B cell (primary cell): ENCODE data around the gene FAM174C. TPM values are rescaled to one million over a fixed set of nuclear protein-coding genes. Genes with fewer than 3 reads are reported as not detected.

Source experiments
- ATAC-seq: fragments of 200-7000 bp; cut with Tn5 transposase; one replicate; pipeline ENCODE4 v1.10.0; 2021; ENCODE audit warnings: low read depth, mild to moderate bottlenecking, moderate number of reproducible peaks, moderate library complexity
- CTCF ChIA-PET: fragments of 350-600 bp; sonication (Branson Sonifier 250); formaldehyde crosslinking; loops from one replicate; lab custom pipeline; 2021; ENCODE audit warnings: antibody characterized with exemption, inconsistent platforms; lab: Charles Lee
- POLR2A ChIA-PET: fragments of 350-600 bp; sonication (Branson Sonifier 250); formaldehyde crosslinking; loops from one replicate; lab custom pipeline; 2021; ENCODE audit warnings: antibody characterized with exemption; lab: Charles Lee
- DNase-seq: peaks from one replicate; pipeline ENCODE4 v3.0.0; 2013
- H2AFZ ChIP-seq: 2 replicates; pipeline ENCODE4 v1.6.1; 2012; ENCODE audit warnings: mild to moderate bottlenecking, low read depth, low read length; ENCODE audit not compliant: insufficient read depth, poor library complexity, severe bottlenecking
- H3K27ac ChIP-seq, 2 donors: 1 replicate in 1 of 2; 2 replicates in 1 of 2; pipeline ENCODE4 v1.5.1; 2012 to 2013; ENCODE audit warnings: low read length in 2 of 2, mild to moderate bottlenecking in 2 of 2, moderate library complexity in 1 of 2
- H3K27me3 ChIP-seq, 4 experiments: fragments of 200-600 bp in 1 of 4; sonication (generic) in 1 of 4; replicated peaks in 1 of 4; 1 replicate in 2 of 4; 2 replicates in 2 of 4; pipeline versions ENCODE4 v1.6.1 to v1.7.0; 2013 to 2016; ENCODE audit warnings: low read length in 3 of 4, mild to moderate bottlenecking in 2 of 4, mixed read lengths in 1 of 4, moderate library complexity in 1 of 4; ENCODE audit not compliant: insufficient read depth in 4 of 4, control insufficient read depth in 3 of 4; ENCODE audit errors: control extremely low read depth in 1 of 4
- H3K36me3 ChIP-seq, 2 experiments: replicated peaks in 1 of 2; 1 replicate in 1 of 2; 2 replicates in 1 of 2; pipeline versions ENCODE4 v1.6.1 to v1.7.1; 2013; ENCODE audit warnings: low read length in 1 of 2; ENCODE audit not compliant: insufficient read depth in 2 of 2, control insufficient read depth in 1 of 2; ENCODE audit errors: control extremely low read depth in 1 of 2, extremely low read depth in 1 of 2
- H3K4me1 ChIP-seq, 2 donors: fragments of 200-600 bp in 1 of 2; sonication (generic) in 1 of 2; 1 replicate in 1 of 2; 2 replicates in 1 of 2; pipeline versions ENCODE4 v1.5.1 to v1.6.1; 2013 to 2017; ENCODE audit warnings: low read length in 2 of 2; ENCODE audit not compliant: control insufficient read depth in 2 of 2, insufficient read depth in 2 of 2
- H3K4me2 ChIP-seq: replicated peaks from 2 replicates; pipeline ENCODE3; 2012; ENCODE audit warnings: mild to moderate bottlenecking, low read depth, low read length; ENCODE audit not compliant: poor library complexity, severe bottlenecking
- H3K4me3 ChIP-seq, 5 experiments: fragments of 200-600 bp in 1 of 5; sonication (generic) in 1 of 5; 1 replicate in 3 of 5; 2 replicates in 2 of 5; pipeline versions ENCODE4 v1.5.1 to v1.7.0; 2011 to 2016; ENCODE audit warnings: low read length in 4 of 5, mild to moderate bottlenecking in 4 of 5, low read depth in 2 of 5, control low read depth in 1 of 5, moderate library complexity in 1 of 5; ENCODE audit not compliant: insufficient read depth in 1 of 5; ENCODE audit errors: control extremely low read depth in 1 of 5, extremely low read depth in 1 of 5
- H3K79me2 ChIP-seq: fragments of 200-600 bp; sonication (generic); one replicate; pipeline ENCODE4 v1.6.0; 2016; ENCODE audit warnings: low read length; ENCODE audit not compliant: control insufficient read depth, insufficient read depth
- H3K9ac ChIP-seq: fragments of 200-600 bp; sonication (generic); 2 replicates; pipeline ENCODE4 v1.6.1; 2017; ENCODE audit warnings: mild to moderate bottlenecking, low read length, moderate library complexity
- H3K9me3 ChIP-seq, 3 donors: one replicate each; pipeline versions ENCODE4 v1.6.1 to v1.7.1; 2013; ENCODE audit warnings: low read length in 2 of 3; ENCODE audit not compliant: control insufficient read depth in 2 of 3, insufficient read depth in 1 of 3; ENCODE audit errors: control extremely low read depth in 1 of 3
- H4K20me1 ChIP-seq: 2 replicates; pipeline ENCODE4 v1.6.0; 2012; ENCODE audit warnings: mild to moderate bottlenecking, low read length; ENCODE audit not compliant: insufficient read depth, control insufficient read depth, poor library complexity, severe bottlenecking
- H3K27ac Mint-ChIP-seq: one replicate; pipeline ENCODE4 v1.8.0; 2021; ENCODE audit warnings: mixed read lengths
- H3K27me3 Mint-ChIP-seq: one replicate; pipeline ENCODE4 v1.8.0; 2021; ENCODE audit warnings: mixed read lengths
- H3K4me1 Mint-ChIP-seq: one replicate; pipeline ENCODE4 v1.8.0; 2021; ENCODE audit warnings: mixed read lengths
- H3K4me3 Mint-ChIP-seq: one replicate; pipeline ENCODE4 v1.8.0; 2021; ENCODE audit warnings: mixed read lengths
- H3K9me3 Mint-ChIP-seq: one replicate; pipeline ENCODE4 v1.8.0; 2022; ENCODE audit warnings: mixed read lengths; ENCODE audit not compliant: insufficient read depth
- EZH2 ChIP-seq: IDR thresholded peaks from 2 replicates; pipeline ENCODE4 v1.6.1; 2012; ENCODE audit warnings: borderline replicate concordance, low read depth, mild to moderate bottlenecking, moderate library complexity, low read length; ENCODE audit not compliant: insufficient read depth, poor library complexity, severe bottlenecking
- WGBS: methylation state at CpG from one replicate; pipeline ENCODE4 v1.1.5; 2013; ENCODE audit warnings: missing lambda C conversion rate; ENCODE audit not compliant: insufficient coverage; 5-methylcytosine and 5-hydroxymethylcytosine counted together
- intact Hi-C: fragments of 100-400 bp; cut with micrococcal nuclease; formaldehyde crosslinking; loops from one replicate; pipeline ENCODE4 v1.10.0; 2022
- polyA plus RNA-seq: library from polyadenylated mRNA; depleted of rRNA; stranded (reverse); fragments of >200 nt; gene quantifications from 2 replicates; pipeline ENCODE4 v1.2.3, GENCODE V29; 2012
- total RNA-seq, 2 donors: library from RNA; stranded (reverse); fragments of 120-200 nt in 1 of 2; gene quantifications; 1 replicate in 1 of 2; 2 replicates in 1 of 2; pipeline versions ENCODE4 v1.2.3 to v1.2.4, GENCODE V29; 2013 to 2022
- TF ChIP-seq, protein P1 (sequence below): fragments of 200-600 bp; IDR thresholded peaks from one replicate; pipeline ENCODE4 v1.8.0; 2022; ENCODE audit warnings: antibody characterized with exemption, mild to moderate bottlenecking

Gene FAM174C
- total and polyA plus RNA-seq, 2 donors (not counting 1 experiment from before 2014, with no cell fraction given) = 41.1 to 70.6 TPM

DNA sequence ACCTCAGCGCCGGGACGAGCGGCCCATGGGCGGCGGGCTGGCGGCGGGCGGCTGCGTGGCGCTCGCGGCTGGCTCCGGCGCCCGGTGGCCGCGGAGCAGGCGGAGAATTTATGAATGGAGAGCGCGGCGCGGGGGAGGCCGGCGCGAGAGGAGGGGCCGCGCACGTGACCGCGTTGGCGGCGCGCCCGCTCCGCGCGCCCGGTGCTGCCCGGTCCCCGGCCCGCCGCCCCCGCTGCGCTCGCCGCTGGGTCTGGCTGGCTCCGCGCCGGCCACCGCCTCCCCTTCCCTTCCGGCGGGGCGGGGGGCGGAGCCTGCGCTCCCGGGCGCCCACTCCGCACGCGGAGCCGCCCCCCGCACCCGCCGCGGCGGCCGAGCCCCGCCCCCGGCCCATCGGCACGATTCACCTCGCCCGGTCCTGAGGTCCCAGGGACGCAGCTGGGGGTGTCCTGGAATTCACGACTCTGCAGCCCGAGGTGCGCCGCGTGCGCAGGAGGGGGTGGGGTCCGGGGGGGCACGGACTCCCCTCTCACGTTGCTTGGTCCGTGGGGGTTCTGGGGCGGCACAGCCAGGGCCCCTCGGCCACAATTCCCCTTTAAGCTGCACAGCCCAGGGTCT is 37.5 kb upstream of the FAM174C start, which contains the start of gene CBARP:
Gene CBARP (minus strand): TSS at position 252 of the 615 bp plus-strand sequence. CDS start 1,905 bp downstream, outside the sequence.
- Mint-ChIP-seq H3K4me1 (peaks cover 27% of the 10 kb centered on the region), H3K27ac (peak within 1 kb of the TSS; percentile 50), H3K4me3 (peak within 1 kb of the TSS; percentile 87), H3K27me3 (peaks cover 8% of the 10 kb centered on the region), H3K9me3 (no peaks in the 10 kb centered on the region)
- H2AFZ ChIP-seq = peak within 1 kb of the TSS; percentile 10
- no peaks in the 10 kb centered on the region for H3K36me3 ChIP-seq
- intact Hi-C loops = no loop called here
- H3K4me3 ChIP-seq = peak within 1 kb of the TSS in 4 of 5 experiments; percentile 17 to 50 (median 42)
- TF ChIP-seq, protein P1, sequence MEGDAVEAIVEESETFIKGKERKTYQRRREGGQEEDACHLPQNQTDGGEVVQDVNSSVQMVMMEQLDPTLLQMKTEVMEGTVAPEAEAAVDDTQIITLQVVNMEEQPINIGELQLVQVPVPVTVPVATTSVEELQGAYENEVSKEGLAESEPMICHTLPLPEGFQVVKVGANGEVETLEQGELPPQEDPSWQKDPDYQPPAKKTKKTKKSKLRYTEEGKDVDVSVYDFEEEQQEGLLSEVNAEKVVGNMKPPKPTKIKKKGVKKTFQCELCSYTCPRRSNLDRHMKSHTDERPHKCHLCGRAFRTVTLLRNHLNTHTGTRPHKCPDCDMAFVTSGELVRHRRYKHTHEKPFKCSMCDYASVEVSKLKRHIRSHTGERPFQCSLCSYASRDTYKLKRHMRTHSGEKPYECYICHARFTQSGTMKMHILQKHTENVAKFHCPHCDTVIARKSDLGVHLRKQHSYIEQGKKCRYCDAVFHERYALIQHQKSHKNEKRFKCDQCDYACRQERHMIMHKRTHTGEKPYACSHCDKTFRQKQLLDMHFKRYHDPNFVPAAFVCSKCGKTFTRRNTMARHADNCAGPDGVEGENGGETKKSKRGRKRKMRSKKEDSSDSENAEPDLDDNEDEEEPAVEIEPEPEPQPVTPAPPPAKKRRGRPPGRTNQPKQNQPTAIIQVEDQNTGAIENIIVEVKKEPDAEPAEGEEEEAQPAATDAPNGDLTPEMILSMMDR = no peak
- TF ChIP-seq EZH2 = no peak
- ChIA-PET POLR2A (interaction anchor here (0.6 to 1.4 kb wide), 3 partner anchors 28 to 43 kb away, joined by 3 to 11 read pairs (median 5); partner anchors contain the start of gene CIRBP), CTCF (interaction anchor here (1.0 to 1.8 kb wide), 4 partner anchors 17 to 126 kb away, joined by 3 to 8 read pairs (median 4); no protein-coding TSS in a partner anchor)
- no peaks in the 10 kb centered on the region for H3K9me3 ChIP-seq
- peaks cover 30 to 43% of the 10 kb centered on the region in 2 donors for H3K4me1 ChIP-seq
- H3K9ac ChIP-seq = peak within 1 kb of the TSS; percentile 45
- no peak for ATAC-seq
- peaks cover 0 to 21% (median 7%) of the 10 kb centered on the region in 4 experiments for H3K27me3 ChIP-seq
- H3K79me2 ChIP-seq = peaks cover 10% of the 10 kb centered on the region
- WGBS = 1% methylated on average over 86 of the region's 87 CpGs
- H3K27ac ChIP-seq = no peak within 1 kb of the TSS
- peaks cover 5% of the 10 kb centered on the region for H4K20me1 ChIP-seq
- peak; percentile 63 for DNase-seq
- peak within 1 kb of the TSS; percentile 89 for H3K4me2 ChIP-seq
